NCI-H146 treated with DMSO at 0.1 percent for 48 hours (cell line): ENCODE data around the gene ZP3.
"Not testable (repeated sequence)": the region's sequence is repeated elsewhere in the genome, so short reads cannot be mapped to it uniquely, and the experiment has no call there.

ENCODE experiments used
- DNase-seq: peaks from one replicate; lab custom pipeline; 2025; ENCODE audit not compliant: unreplicated experiment; lab: John Stamatoyannopoulos, UW

ZP3 gene

DNA sequence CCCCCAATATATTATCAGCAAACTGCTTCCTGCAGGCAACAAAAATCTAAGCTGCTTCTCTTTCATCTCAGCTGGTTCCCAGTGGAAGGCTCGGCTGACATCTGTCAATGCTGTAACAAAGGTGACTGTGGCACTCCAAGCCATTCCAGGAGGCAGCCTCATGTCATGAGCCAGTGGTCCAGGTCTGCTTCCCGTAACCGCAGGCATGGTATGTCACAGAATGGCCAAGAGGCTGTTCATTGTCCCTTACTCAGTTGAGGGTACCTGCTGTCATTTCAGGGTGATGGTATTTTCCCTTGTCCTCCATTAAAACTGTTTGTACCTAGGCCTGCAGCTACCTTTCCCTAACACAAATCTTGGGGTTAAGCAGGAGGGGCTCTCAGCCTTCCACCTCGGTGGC lies 15.7 kb downstream of the ZP3 start:
- DNase-seq = not testable (repeated sequence)

- not testable (repeated sequence) for DNase-seq
These were observed 17.0 kb downstream of the ZP3 start for GRCh38 chr7:76441792-76442191.

- DNase-seq = not testable (repeated sequence)
These were observed 18.1 kb downstream of the ZP3 start for GRCh38 chr7:76442664-76443446.

DNA sequence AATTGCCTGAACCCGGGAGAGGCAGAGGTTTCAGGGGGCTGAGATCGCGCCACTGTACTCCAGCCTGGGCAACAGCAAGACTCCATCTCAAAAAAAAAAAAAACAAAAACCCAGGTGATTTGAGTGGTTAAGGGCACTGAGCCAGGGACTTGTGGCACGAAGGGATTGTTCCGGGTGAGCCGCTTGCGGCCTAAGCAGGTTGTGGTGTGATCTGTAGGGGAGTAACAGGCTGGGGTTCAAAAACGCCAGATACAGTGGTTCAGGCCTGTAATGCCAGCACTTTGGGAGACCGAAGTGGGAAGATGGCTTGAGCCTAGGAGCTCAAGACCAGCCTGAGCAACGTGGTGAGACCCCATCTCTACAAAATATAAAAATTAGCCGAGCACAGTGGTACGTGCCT lies 19.1 kb downstream of the ZP3 start:
- DNase-seq = not testable (repeated sequence)

GRCh38 chr7:76445577-76446008 lies 20.8 kb downstream of the ZP3 start:
- not testable (repeated sequence) for DNase-seq

- DNase-seq = not testable (repeated sequence)
These were observed 32.3 kb downstream of the ZP3 start for GRCh38 chr7:76457017-76457416.

DNA sequence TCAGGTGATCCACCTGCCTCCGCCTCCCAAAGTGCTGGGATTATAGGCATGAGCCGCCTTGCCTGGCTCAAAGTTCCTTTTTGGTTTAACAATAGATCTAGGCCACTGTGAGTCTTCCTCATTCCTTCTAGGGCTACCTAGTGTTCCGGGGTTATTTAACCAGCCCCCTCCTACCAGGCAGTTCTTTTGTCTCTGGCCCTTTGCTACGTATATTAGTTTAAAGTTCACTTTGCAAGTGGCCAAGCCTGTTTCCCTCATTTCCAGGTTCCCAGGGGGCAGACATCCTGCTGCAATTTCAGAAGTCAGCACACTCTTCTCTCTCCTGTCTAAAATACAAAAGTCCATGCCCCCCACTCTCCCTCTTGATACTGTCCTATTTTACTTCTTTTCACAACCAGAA lies 33.8 kb downstream of the ZP3 start:
- DNase-seq = not testable (repeated sequence)

DNA sequence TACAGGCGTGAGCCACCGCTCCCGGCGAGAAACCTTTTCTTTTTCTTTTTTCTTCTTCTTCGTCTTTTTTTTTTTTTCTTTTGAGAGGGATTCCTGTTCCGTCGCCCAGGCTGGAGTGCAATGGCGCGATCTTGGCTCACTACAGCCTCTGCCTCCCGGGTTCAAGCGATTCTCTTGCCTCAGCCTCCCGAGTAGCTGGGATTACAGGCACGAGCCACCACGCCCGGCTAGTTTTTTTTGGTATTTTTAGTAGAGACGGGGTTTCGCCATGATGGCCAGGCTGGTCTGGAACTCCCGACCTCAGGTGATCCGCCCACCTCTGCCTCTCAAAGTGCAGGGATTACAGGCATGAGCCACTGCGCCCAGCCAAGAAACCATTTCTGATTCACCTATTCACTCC lies 36.0 kb downstream of the ZP3 start:
- not testable (repeated sequence) for DNase-seq

DNA sequence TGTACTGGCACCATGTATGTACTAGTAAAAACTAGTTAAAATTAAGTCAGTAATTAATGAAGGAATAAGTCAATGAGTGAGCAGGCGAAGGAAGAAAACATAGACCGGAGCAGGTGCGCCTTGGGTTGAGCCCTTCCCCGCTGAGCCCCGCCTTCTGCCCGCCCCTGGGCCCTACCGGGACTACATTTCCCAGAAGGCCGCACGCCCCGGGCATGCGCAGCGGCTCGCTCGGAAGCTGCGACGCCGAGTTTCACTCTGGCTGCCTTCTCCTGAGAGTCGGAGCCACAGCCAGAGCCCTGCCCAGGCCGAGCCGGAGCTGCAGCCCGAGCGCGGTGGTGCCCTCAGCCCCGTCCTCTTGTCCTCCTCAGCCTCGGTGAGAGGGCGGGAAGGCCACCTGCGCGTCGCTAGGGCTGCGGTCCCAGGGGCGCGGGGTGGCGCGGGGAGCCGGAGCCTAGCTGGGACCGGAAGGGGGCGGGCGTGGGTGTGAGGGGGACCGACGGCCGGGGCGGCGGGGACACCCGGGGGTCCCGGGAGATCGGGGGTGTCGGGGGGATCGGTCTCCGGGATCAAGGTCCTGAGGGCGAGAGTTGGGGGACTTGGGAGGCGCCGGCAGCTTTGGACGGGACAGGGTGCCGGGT lies 36.8 kb downstream of the ZP3 start, which contains the start of gene DTX2:
DTX2 (plus strand) TSS at position 246 of the 638 bp plus-strand sequence. CDS start 18,801 bp downstream, outside the sequence.
- not testable (repeated sequence) for DNase-seq

DNA sequence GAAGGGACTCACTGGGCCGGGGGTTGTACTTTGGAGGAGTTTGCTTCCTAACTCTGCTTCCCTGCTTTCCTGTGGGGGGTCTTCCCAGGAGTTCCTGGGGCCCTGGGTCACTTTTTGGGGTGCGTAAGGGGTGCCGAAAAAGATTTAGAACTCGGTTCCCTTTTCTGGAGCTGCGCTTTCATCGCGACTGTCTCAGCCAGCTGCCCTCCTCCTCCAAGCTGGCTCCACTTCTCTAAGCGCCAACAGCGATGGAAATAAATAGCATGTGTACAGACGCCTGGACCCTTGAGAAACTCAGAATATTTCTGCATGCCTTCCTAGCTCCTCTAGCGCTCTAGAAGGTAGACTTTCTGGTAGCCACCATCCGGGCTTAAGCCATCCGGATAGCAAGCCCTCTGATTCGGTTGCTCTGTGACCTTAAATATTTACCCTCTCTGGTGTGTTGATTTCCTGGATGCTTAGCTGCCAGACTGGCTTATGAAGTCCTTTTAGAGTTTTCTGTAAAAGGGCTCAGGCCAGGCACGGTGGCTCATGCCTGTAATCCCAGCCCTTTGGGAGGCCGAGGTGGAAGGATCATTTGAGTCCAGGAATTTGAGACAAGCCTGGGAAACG lies 37.6 kb downstream of the ZP3 start:
- DNase-seq = not testable (repeated sequence)

GRCh38 chr7:76464959-76465358 lies 40.2 kb downstream of the ZP3 start:
- not testable (repeated sequence) for DNase-seq

DNA sequence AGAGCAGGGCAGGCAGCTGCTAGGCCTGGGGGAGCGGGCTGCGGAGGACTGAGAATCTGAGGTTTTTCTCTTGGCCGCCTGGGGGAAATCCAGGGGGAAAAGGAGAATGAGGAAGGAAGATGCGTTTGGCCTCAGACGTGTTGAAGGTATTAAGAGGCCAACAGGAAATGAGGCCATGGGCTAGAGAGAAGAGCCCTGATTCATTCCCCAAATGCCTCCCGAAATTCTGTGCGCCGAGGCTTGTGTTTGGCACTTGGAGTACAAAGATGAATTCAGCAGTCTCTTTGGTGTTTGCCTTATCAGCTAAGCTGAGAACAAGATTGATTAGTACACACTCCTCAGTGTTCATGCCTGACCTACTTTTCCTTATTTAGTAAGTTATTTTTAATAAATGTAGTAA lies 41.2 kb downstream of the ZP3 start:
- not testable (repeated sequence) for DNase-seq

DNA sequence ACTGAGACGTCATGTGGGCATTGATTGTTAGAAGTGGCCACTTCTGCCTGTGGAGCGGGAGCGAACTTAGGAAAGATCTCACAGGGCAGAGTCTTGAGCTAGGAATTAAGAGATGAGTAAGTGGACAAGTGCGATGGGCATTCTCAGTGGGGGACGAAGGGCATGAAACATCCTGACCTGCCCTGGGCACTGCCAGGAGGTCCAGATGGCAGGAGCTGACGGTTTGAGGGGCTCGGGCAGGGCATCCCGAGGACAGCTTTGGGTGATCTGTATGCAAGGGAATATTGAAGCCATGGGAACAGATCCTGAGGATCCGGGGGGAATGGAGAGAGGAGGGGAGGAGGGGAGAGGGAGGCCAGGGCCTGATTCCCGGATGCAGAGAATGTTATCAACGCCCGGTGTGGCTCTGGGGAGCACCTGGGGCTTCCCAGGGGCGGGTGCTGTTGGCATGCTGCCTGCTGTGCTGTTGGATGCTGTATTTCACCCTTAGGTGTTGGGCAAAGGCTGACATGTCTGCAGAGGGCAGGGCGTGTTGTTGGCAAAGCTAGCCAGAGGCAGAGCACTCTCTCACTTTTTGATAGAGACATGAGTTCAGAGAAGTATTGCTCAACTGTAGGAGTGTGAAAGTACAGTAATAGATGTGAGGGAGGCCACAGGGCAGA lies 43.1 kb downstream of the ZP3 start:
- not testable (repeated sequence) for DNase-seq

DNA sequence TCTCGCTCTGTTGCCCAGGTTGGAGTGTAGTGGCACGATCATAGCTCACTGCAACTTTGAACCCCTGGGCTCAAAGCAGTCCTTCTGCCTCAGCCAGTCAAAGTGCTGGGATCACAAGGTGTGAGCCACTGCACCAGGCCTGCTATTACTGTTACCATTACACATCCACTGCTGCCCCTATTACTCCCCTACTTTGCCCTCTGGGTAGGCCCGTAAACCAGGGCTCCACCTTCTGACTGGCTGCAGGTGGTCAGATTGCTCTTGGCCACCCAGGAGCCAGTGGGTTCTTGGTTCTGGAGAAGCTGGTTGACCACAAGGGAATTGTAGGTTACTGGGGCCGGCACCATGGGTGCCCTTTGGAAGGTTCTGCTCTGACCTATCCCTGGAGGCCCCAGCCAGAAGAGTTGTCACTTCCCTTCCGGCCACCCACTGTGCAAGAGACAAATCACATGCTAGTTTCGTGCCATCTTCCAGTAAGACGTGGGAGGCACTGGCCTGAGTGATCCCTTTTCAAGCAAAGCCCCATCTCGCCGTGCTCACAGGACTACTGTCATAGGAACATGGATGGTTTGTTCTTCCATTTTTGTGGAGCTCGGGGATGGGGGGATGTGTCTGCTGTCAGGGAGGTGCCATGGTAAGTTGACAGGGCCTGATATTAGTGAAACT lies 46.9 kb downstream of the ZP3 start:
- DNase-seq = not testable (repeated sequence)

GRCh38 chr7:76473097-76473496 lies 48.3 kb downstream of the ZP3 start:
- not testable (repeated sequence) for DNase-seq

DNA sequence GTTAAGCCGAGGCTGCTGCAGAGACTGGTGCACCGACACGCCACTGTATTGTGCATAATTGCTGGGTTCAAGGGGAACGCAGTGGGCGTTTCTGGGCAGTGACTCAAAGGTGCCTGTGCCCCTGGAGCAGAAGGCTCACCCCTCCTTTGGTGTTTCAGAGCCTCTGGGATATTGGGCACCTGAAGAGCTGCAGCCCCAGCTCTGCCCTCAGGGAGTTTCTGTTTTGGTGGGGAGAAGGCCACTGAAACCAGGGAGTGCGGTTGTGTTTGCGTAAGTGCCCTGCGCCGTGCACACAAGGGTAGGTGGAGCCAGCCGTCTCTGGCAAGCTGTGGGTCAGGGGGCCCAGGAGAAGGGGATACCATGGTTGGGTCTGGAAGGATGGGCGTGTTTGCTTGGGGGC lies 51.5 kb downstream of the ZP3 start:
- DNase-seq = not testable (repeated sequence)

GRCh38 chr7:76476742-76477474 lies 52.2 kb downstream of the ZP3 start:
- DNase-seq = not testable (repeated sequence)

GRCh38 chr7:76479628-76480027 lies 54.9 kb downstream of the ZP3 start:
- not testable (repeated sequence) for DNase-seq

- DNase-seq = not testable (repeated sequence)
These were observed 55.9 kb downstream of the ZP3 start for GRCh38 chr7:76480403-76481253.
